Liver (tissue), 9 donors: Measurements from ENCODE around the gene NIF3L1. TPM values are rescaled to one million over a fixed set of nuclear protein-coding genes. Genes with fewer than 3 reads are reported as not detected.

Source experiments
- DNase-seq: peaks from one replicate; pipeline ENCODE4 v3.0.0-alpha.2; 2017; ENCODE audit warnings: low spot score
- H3K27ac ChIP-seq, 2 donors: one replicate each; pipeline ENCODE4 v1.7.0; 2013; ENCODE audit warnings: inconsistent platforms in 2 of 2, low read length in 2 of 2, control low read depth in 1 of 2, low read depth in 1 of 2, mild to moderate bottlenecking in 1 of 2
- H3K27me3 ChIP-seq, 4 donors: one replicate each; pipeline versions ENCODE4 v1.6.1 to v1.7.0; 2013; ENCODE audit warnings: low read length in 3 of 4, inconsistent platforms in 1 of 4, mild to moderate bottlenecking in 1 of 4, moderate library complexity in 1 of 4; ENCODE audit not compliant: control insufficient read depth in 4 of 4, insufficient read depth in 4 of 4
- H3K36me3 ChIP-seq, 4 donors: one replicate each; pipeline versions ENCODE4 v1.6.1 to v1.7.0; 2013; ENCODE audit warnings: low read length in 3 of 4, mild to moderate bottlenecking in 3 of 4, low read depth in 1 of 4, moderate library complexity in 1 of 4; ENCODE audit not compliant: control insufficient read depth in 4 of 4, insufficient read depth in 3 of 4
- H3K4me1 ChIP-seq, 4 donors: one replicate each; pipeline versions ENCODE4 v1.6.1 to v1.7.0; 2013; ENCODE audit warnings: low read length in 3 of 4, mild to moderate bottlenecking in 3 of 4, moderate library complexity in 1 of 4; ENCODE audit not compliant: control insufficient read depth in 4 of 4, insufficient read depth in 4 of 4
- H3K4me3 ChIP-seq, 3 donors: one replicate each; pipeline versions ENCODE4 v1.6.1 to v1.7.0; 2013; ENCODE audit warnings: low read length in 3 of 3, control low read depth in 1 of 3, low read depth in 1 of 3, mild to moderate bottlenecking in 1 of 3
- H3K9ac ChIP-seq, 2 donors: one replicate each; pipeline ENCODE4 v1.7.0; 2013; ENCODE audit warnings: low read length in 2 of 2, mild to moderate bottlenecking in 2 of 2, moderate library complexity in 2 of 2, control low read depth in 1 of 2, low read depth in 1 of 2
- H3K9me3 ChIP-seq, 4 donors: one replicate each; pipeline versions ENCODE4 v1.6.1 to v1.7.0; 2013; ENCODE audit warnings: low read length in 3 of 4; ENCODE audit not compliant: control insufficient read depth in 4 of 4
- CTCF ChIP-seq: fragments of 150-350 bp; IDR thresholded peaks from 2 replicates; pipeline ENCODE4 v1.5.1; 2017; ENCODE audit warnings: improper control_type of control experiment, low read depth, low read length; ENCODE audit not compliant: missing input control
- EGR1 ChIP-seq, 2 donors: IDR thresholded peaks; 2 replicates each; pipeline ENCODE4 v1.6.1; 2016 to 2018; ENCODE audit warnings: antibody characterized with exemption in 2 of 2, low read depth in 2 of 2
- FOXA1 ChIP-seq: IDR thresholded peaks from 2 replicates; pipeline ENCODE4 v1.6.1; 2016; ENCODE audit warnings: antibody characterized with exemption
- FOXA2 ChIP-seq: IDR thresholded peaks from 2 replicates; pipeline ENCODE4 v1.6.1; 2016; ENCODE audit warnings: antibody characterized with exemption
- GABPA ChIP-seq, 2 donors: IDR thresholded peaks in 1 of 2; conservative IDR thresholded peaks in 1 of 2; 2 replicates each; pipeline ENCODE4 v1.6.1; 2016; ENCODE audit warnings: antibody characterized with exemption in 2 of 2, mild to moderate bottlenecking in 1 of 2, moderate library complexity in 1 of 2
- HNF4A ChIP-seq, 2 donors: conservative IDR thresholded peaks; 2 replicates each; pipeline ENCODE4 v1.6.1; 2016; ENCODE audit warnings: antibody characterized with exemption in 2 of 2, mild to moderate bottlenecking in 2 of 2
- HNF4G ChIP-seq: IDR thresholded peaks from 2 replicates; pipeline ENCODE4 v1.6.1; 2016; ENCODE audit warnings: antibody characterized with exemption
- JUND ChIP-seq, 2 donors: IDR thresholded peaks; 2 replicates each; pipeline ENCODE4 v1.6.1; 2016; ENCODE audit warnings: antibody characterized with exemption in 2 of 2
- MAX ChIP-seq: IDR thresholded peaks from 2 replicates; pipeline ENCODE4 v1.6.1; 2016; ENCODE audit warnings: antibody characterized with exemption
- RAD21 ChIP-seq, 2 donors: IDR thresholded peaks; 2 replicates each; pipeline ENCODE4 v1.6.1; 2016; ENCODE audit warnings: antibody characterized with exemption in 2 of 2, mild to moderate bottlenecking in 2 of 2
- REST ChIP-seq: IDR thresholded peaks from 2 replicates; pipeline ENCODE4 v1.6.1; 2016; ENCODE audit warnings: antibody characterized with exemption, mild to moderate bottlenecking
- RXRA ChIP-seq, 2 donors: IDR thresholded peaks; 2 replicates each; pipeline ENCODE4 v1.6.1; 2017 to 2018; ENCODE audit warnings: antibody characterized with exemption in 2 of 2, mild to moderate bottlenecking in 1 of 2
- SP1 ChIP-seq: IDR thresholded peaks from 2 replicates; pipeline ENCODE4 v1.6.1; 2018; ENCODE audit warnings: antibody characterized with exemption, mild to moderate bottlenecking
- TAF1 ChIP-seq: conservative IDR thresholded peaks from 2 replicates; pipeline ENCODE4 v1.6.1; 2016; ENCODE audit warnings: antibody characterized with exemption, mild to moderate bottlenecking
- YY1 ChIP-seq: IDR thresholded peaks from 2 replicates; pipeline ENCODE4 v1.6.1; 2016; ENCODE audit warnings: antibody characterized with exemption, mild to moderate bottlenecking
- WGBS: extraction: QIAGEN DNeasy Blood & Tissue Kit; methylation state at CpG from one replicate; pipeline ENCODE4 v1.1.7; 2013; 5-methylcytosine and 5-hydroxymethylcytosine counted together
- polyA plus RNA-seq, 2 donors: library from polyadenylated mRNA; stranded (reverse) in 1 of 2; unstranded in 1 of 2; fragments of 200-250 nt in 1 of 2; fragments of >200 nt in 1 of 2; fragmentation: Nextera tagmentation in 1 of 2; extraction: Ambion mirVana in 1 of 2; gene quantifications; one replicate each; pipeline versions ENCODE4 v1.2.1 to v1.2.3, GENCODE V29; 2013 to 2015
- total RNA-seq, 2 donors: library from RNA; depleted of rRNA; stranded (reverse); fragments of >200 nt; gene quantifications; one replicate each; pipeline ENCODE4 v1.2.3, GENCODE V29; 2014
- TF ChIP-seq, protein P1 (sequence below): IDR thresholded peaks from 2 replicates; pipeline ENCODE4 v1.6.1; 2016; ENCODE audit warnings: antibody characterized with exemption
- TF ChIP-seq, protein P2 (sequence below): IDR thresholded peaks from 2 replicates; pipeline ENCODE4 v1.6.1; 2016; ENCODE audit warnings: antibody characterized with exemption
- donor health status: healthy.
- donor health status: healthy.
- donor health status: healthy.
- donor health status: healthy.
- donor health status: healthy.

Gene NIF3L1
- total and polyA plus RNA-seq, 4 donors, result 13.2 to 20.7 (median 16.5) TPM

DNA sequence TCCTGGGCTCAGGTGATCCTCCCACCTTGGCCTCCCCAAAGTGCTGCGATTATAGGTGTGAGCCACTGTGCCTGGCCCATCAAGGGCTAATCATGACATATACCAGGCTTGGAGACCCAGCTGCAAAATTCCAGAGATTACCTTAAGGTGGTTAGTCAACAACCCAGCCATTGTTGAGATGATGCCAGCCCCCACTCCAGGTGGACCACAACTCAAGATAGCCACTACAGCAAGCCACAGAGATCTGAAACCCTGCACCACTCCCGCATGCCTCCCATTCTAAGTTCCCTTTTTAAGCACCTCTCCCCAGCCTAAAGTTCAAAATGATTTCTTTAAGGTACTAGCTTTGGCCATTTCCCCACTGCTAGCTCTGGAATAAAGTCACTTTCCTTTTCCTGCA, 20.2 kb upstream of the NIF3L1 start:
- Histone ChIP-seq H3K4me3 (no peak overlapping the region), H3K27me3 (no peaks in the 10 kb centered on the region), H3K36me3 (peaks cover 0 to 10% (median 2%) of the 10 kb centered on the region in 4 donors), H3K9me3 (no peaks in the 10 kb centered on the region), H3K9ac (no peak overlapping the region), H3K27ac (no peak overlapping the region), H3K4me1 (peaks cover 2 to 16% (median 6%) of the 10 kb centered on the region in 4 donors)
- WGBS, result 94% methylated on average over 2 of the region's 2 CpGs
- TF ChIP-seq CTCF, result no peak
- no peak for TF ChIP-seq FOXA2
- no peak for TF ChIP-seq TAF1
- TF ChIP-seq, protein P1, sequence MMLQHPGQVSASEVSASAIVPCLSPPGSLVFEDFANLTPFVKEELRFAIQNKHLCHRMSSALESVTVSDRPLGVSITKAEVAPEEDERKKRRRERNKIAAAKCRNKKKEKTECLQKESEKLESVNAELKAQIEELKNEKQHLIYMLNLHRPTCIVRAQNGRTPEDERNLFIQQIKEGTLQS, result no peak
- TF ChIP-seq RXRA (IDR thresholded peaks at IDR 0.05), result no peak
- TF ChIP-seq JUND (IDR thresholded peaks at IDR 0.05), result no peak
- no peak for TF ChIP-seq RAD21 (IDR thresholded peaks at IDR 0.05)
- TF ChIP-seq, protein P2, sequence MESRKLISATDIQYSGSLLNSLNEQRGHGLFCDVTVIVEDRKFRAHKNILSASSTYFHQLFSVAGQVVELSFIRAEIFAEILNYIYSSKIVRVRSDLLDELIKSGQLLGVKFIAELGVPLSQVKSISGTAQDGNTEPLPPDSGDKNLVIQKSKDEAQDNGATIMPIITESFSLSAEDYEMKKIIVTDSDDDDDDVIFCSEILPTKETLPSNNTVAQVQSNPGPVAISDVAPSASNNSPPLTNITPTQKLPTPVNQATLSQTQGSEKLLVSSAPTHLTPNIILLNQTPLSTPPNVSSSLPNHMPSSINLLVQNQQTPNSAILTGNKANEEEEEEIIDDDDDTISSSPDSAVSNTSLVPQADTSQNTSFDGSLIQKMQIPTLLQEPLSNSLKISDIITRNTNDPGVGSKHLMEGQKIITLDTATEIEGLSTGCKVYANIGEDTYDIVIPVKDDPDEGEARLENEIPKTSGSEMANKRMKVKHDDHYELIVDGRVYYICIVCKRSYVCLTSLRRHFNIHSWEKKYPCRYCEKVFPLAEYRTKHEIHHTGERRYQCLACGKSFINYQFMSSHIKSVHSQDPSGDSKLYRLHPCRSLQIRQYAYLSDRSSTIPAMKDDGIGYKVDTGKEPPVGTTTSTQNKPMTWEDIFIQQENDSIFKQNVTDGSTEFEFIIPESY, result no peak
- no peak for TF ChIP-seq REST
- no peak for TF ChIP-seq MAX
- no peak for TF ChIP-seq SP1
- no peak for TF ChIP-seq GABPA (IDR thresholded peaks at IDR 0.05 in 1 of 2, conservative IDR thresholded peaks at IDR 0.05 in 1 of 2)
- TF ChIP-seq EGR1 (IDR thresholded peaks at IDR 0.05; ENCODE audit: low read depth in 2 of 2), result no peak
- TF ChIP-seq YY1, result no peak
- TF ChIP-seq HNF4A (conservative IDR thresholded peaks at IDR 0.05), result no peak
- no peak for TF ChIP-seq HNF4G
- DNase-seq, result no peak

DNA sequence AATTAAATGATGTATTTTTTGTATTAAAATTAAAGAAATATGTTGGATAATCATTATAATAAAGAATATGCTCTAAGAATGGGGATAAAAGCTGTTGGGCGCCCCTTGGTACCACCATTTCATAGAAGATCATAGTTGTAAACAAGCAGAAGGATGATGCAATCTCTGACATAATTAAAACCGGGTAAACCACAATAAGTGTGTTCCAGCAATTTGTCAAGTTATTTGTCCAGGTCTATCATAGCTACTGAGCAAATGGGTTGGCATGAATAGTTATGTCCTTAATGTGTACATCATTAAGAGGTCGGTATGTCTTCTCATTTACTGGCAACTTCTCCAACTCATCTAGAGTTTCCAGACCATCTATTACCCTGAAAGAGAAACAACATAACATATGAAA, 18.0 kb upstream of the NIF3L1 start:
- DNase-seq, result no peak
- Histone ChIP-seq H3K9ac (no peak overlapping the region), H3K9me3 (no peaks in the 10 kb centered on the region), H3K36me3 (peaks cover 1 to 22% (median 8%) of the 10 kb centered on the region in 4 donors), H3K4me1 (peaks cover 0 to 11% (median 4%) of the 10 kb centered on the region in 4 donors), H3K4me3 (no peak overlapping the region), H3K27me3 (no peaks in the 10 kb centered on the region), H3K27ac (no peak overlapping the region)
- WGBS, result 74% methylated on average over 3 of the region's 3 CpGs
- TF ChIP-seq FOXA1 (no peak), FOXA2 (no peak), REST (no peak), SP1 (no peak)
- TF ChIP-seq, protein P2, result no peak
